GM12891 (cell line): ENCODE data around the gene PLPPR1.

Experiments
- POLR2A ChIP-seq: IDR thresholded peaks from 2 replicates; pipeline ENCODE4 v1.6.1; 2011; ENCODE audit warnings: low read depth, low read length, control low read depth
- POLR2AphosphoS5 ChIP-seq: IDR thresholded peaks from 2 replicates; pipeline ENCODE4 v1.6.1; 2011; ENCODE audit warnings: low read depth, low read length, control low read depth

DNA sequence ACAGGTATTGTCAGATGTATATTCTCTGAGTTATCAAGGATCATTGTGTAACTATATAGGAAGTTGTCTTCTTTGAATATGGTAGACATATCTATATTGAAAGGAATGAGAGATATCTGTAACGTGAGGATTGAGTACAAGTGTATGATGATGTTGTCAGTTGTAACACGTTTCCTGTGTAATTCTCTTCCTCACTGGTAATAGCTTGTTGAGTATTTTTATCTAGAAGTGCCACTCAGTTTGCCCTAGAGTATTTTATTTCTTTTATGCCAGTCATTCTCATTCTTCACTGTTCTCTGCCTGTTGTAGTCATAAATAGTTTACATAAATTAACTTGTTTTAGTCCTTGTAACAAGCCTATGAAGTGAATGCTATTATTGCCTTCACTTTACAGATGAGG lies 184.1 kb downstream of the PLPPR1 start:
- TF ChIP-seq POLR2A (no peak), POLR2AphosphoS5 (no peak)
